B cell (primary cell): ENCODE data around the gene TXK. TPM values are rescaled to one million over a fixed set of nuclear protein-coding genes. Genes with fewer than 3 reads are reported as not detected.

Source experiments
- ATAC-seq: fragments of 200-7000 bp; cut with Tn5 transposase; one replicate; pipeline ENCODE4 v1.10.0; 2021; ENCODE audit warnings: low read depth, mild to moderate bottlenecking, moderate number of reproducible peaks, moderate library complexity
- CTCF ChIA-PET: fragments of 350-600 bp; sonication (Branson Sonifier 250); formaldehyde crosslinking; loops from one replicate; lab custom pipeline; 2021; ENCODE audit warnings: antibody characterized with exemption, inconsistent platforms; lab: Charles Lee
- POLR2A ChIA-PET: fragments of 350-600 bp; sonication (Branson Sonifier 250); formaldehyde crosslinking; loops from one replicate; lab custom pipeline; 2021; ENCODE audit warnings: antibody characterized with exemption; lab: Charles Lee
- DNase-seq: peaks from one replicate; pipeline ENCODE4 v3.0.0; 2013
- H2AFZ ChIP-seq: 2 replicates; pipeline ENCODE4 v1.6.1; 2012; ENCODE audit warnings: mild to moderate bottlenecking, low read depth, low read length; ENCODE audit not compliant: insufficient read depth, poor library complexity, severe bottlenecking
- H3K27ac ChIP-seq, 2 donors: 1 replicate in 1 of 2; 2 replicates in 1 of 2; pipeline ENCODE4 v1.5.1; 2012 to 2013; ENCODE audit warnings: low read length in 2 of 2, mild to moderate bottlenecking in 2 of 2, moderate library complexity in 1 of 2
- H3K27me3 ChIP-seq, 4 experiments: fragments of 200-600 bp in 1 of 4; sonication (generic) in 1 of 4; replicated peaks in 1 of 4; 1 replicate in 2 of 4; 2 replicates in 2 of 4; pipeline versions ENCODE4 v1.6.1 to v1.7.0; 2013 to 2016; ENCODE audit warnings: low read length in 3 of 4, mild to moderate bottlenecking in 2 of 4, mixed read lengths in 1 of 4, moderate library complexity in 1 of 4; ENCODE audit not compliant: insufficient read depth in 4 of 4, control insufficient read depth in 3 of 4; ENCODE audit errors: control extremely low read depth in 1 of 4
- H3K36me3 ChIP-seq, 2 experiments: replicated peaks in 1 of 2; 1 replicate in 1 of 2; 2 replicates in 1 of 2; pipeline versions ENCODE4 v1.6.1 to v1.7.1; 2013; ENCODE audit warnings: low read length in 1 of 2; ENCODE audit not compliant: insufficient read depth in 2 of 2, control insufficient read depth in 1 of 2; ENCODE audit errors: control extremely low read depth in 1 of 2, extremely low read depth in 1 of 2
- H3K4me1 ChIP-seq, 2 donors: fragments of 200-600 bp in 1 of 2; sonication (generic) in 1 of 2; 1 replicate in 1 of 2; 2 replicates in 1 of 2; pipeline versions ENCODE4 v1.5.1 to v1.6.1; 2013 to 2017; ENCODE audit warnings: low read length in 2 of 2; ENCODE audit not compliant: control insufficient read depth in 2 of 2, insufficient read depth in 2 of 2
- H3K4me2 ChIP-seq: replicated peaks from 2 replicates; pipeline ENCODE3; 2012; ENCODE audit warnings: mild to moderate bottlenecking, low read depth, low read length; ENCODE audit not compliant: poor library complexity, severe bottlenecking
- H3K4me3 ChIP-seq, 5 experiments: fragments of 200-600 bp in 1 of 5; sonication (generic) in 1 of 5; 1 replicate in 3 of 5; 2 replicates in 2 of 5; pipeline versions ENCODE4 v1.5.1 to v1.7.0; 2011 to 2016; ENCODE audit warnings: low read length in 4 of 5, mild to moderate bottlenecking in 4 of 5, low read depth in 2 of 5, control low read depth in 1 of 5, moderate library complexity in 1 of 5; ENCODE audit not compliant: insufficient read depth in 1 of 5; ENCODE audit errors: control extremely low read depth in 1 of 5, extremely low read depth in 1 of 5
- H3K79me2 ChIP-seq: fragments of 200-600 bp; sonication (generic); one replicate; pipeline ENCODE4 v1.6.0; 2016; ENCODE audit warnings: low read length; ENCODE audit not compliant: control insufficient read depth, insufficient read depth
- H3K9ac ChIP-seq: fragments of 200-600 bp; sonication (generic); 2 replicates; pipeline ENCODE4 v1.6.1; 2017; ENCODE audit warnings: mild to moderate bottlenecking, low read length, moderate library complexity
- H3K9me3 ChIP-seq, 3 donors: one replicate each; pipeline versions ENCODE4 v1.6.1 to v1.7.1; 2013; ENCODE audit warnings: low read length in 2 of 3; ENCODE audit not compliant: control insufficient read depth in 2 of 3, insufficient read depth in 1 of 3; ENCODE audit errors: control extremely low read depth in 1 of 3
- H4K20me1 ChIP-seq: 2 replicates; pipeline ENCODE4 v1.6.0; 2012; ENCODE audit warnings: mild to moderate bottlenecking, low read length; ENCODE audit not compliant: insufficient read depth, control insufficient read depth, poor library complexity, severe bottlenecking
- H3K27ac Mint-ChIP-seq: one replicate; pipeline ENCODE4 v1.8.0; 2021; ENCODE audit warnings: mixed read lengths
- H3K27me3 Mint-ChIP-seq: one replicate; pipeline ENCODE4 v1.8.0; 2021; ENCODE audit warnings: mixed read lengths
- H3K4me1 Mint-ChIP-seq: one replicate; pipeline ENCODE4 v1.8.0; 2021; ENCODE audit warnings: mixed read lengths
- H3K4me3 Mint-ChIP-seq: one replicate; pipeline ENCODE4 v1.8.0; 2021; ENCODE audit warnings: mixed read lengths
- H3K9me3 Mint-ChIP-seq: one replicate; pipeline ENCODE4 v1.8.0; 2022; ENCODE audit warnings: mixed read lengths; ENCODE audit not compliant: insufficient read depth
- EZH2 ChIP-seq: IDR thresholded peaks from 2 replicates; pipeline ENCODE4 v1.6.1; 2012; ENCODE audit warnings: borderline replicate concordance, low read depth, mild to moderate bottlenecking, moderate library complexity, low read length; ENCODE audit not compliant: insufficient read depth, poor library complexity, severe bottlenecking
- WGBS: methylation state at CpG from one replicate; pipeline ENCODE4 v1.1.5; 2013; ENCODE audit warnings: missing lambda C conversion rate; ENCODE audit not compliant: insufficient coverage; 5-methylcytosine and 5-hydroxymethylcytosine counted together
- intact Hi-C: fragments of 100-400 bp; cut with micrococcal nuclease; formaldehyde crosslinking; loops from one replicate; pipeline ENCODE4 v1.10.0; 2022
- polyA plus RNA-seq: library from polyadenylated mRNA; depleted of rRNA; stranded (reverse); fragments of >200 nt; gene quantifications from 2 replicates; pipeline ENCODE4 v1.2.3, GENCODE V29; 2012
- total RNA-seq, 2 donors: library from RNA; stranded (reverse); fragments of 120-200 nt in 1 of 2; gene quantifications; 1 replicate in 1 of 2; 2 replicates in 1 of 2; pipeline versions ENCODE4 v1.2.3 to v1.2.4, GENCODE V29; 2013 to 2022
- TF ChIP-seq, protein P1 (sequence below): fragments of 200-600 bp; IDR thresholded peaks from one replicate; pipeline ENCODE4 v1.8.0; 2022; ENCODE audit warnings: antibody characterized with exemption, mild to moderate bottlenecking

TXK gene
- total and polyA plus RNA-seq, 2 donors (not counting 1 experiment from before 2014, with no cell fraction given), result 0.79 to 1.1 TPM

DNA sequence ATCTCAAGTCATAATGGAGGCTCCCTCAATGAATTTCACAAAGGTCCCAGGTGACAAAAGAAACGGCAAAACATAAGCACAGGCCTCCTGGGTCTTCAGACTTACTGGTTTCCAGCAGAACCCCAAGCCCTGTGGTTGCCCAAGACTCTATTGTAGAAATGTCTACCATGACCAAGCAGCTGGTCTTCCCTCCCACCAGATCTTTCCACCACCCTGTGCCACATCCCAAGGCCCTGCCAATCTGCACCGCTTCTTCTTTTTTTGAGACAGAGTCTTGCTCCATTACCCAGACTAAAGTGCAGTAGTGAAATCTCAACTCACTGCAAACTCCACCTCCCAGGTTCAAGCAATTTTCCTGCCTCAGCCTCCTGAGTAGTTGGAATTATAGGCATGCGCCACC is 23.2 kb upstream of the TXK start:
- Mint-ChIP-seq H3K4me3 (no peak overlapping the region), H3K4me1 (no peaks in the 10 kb centered on the region), H3K27me3 (no peaks in the 10 kb centered on the region), H3K27ac (no peak overlapping the region), H3K9me3 (peaks cover 9% of the 10 kb centered on the region)
- Histone ChIP-seq H3K9ac (no peak overlapping the region), H3K9me3 (peaks cover 2 to 30% (median 3%) of the 10 kb centered on the region in 3 donors), H3K4me2 (no peak overlapping the region), H3K4me3 (no peak overlapping the region), H3K27me3 (no peaks in the 10 kb centered on the region), H2AFZ (no peak overlapping the region), H3K4me1 (no peaks in the 10 kb centered on the region), H3K27ac (no peak overlapping the region), H4K20me1 (no peaks in the 10 kb centered on the region), H3K79me2 (no peaks in the 10 kb centered on the region), H3K36me3 (peaks cover 6 to 40% of the 10 kb centered on the region in 2 experiments)
- intact Hi-C loops, result no loop called here
- DNase-seq, result no peak
- CTCF ChIA-PET, result interaction anchor here (0.5 kb wide), 1 partner anchor 92 kb away, joined by 3 read pairs; no protein-coding TSS in a partner anchor
- no peak for ATAC-seq
- POLR2A ChIA-PET, result no interaction called here
- WGBS, result 95% methylated on average over 2 of the region's 3 CpGs
- no peak for TF ChIP-seq EZH2
- TF ChIP-seq, protein P1, sequence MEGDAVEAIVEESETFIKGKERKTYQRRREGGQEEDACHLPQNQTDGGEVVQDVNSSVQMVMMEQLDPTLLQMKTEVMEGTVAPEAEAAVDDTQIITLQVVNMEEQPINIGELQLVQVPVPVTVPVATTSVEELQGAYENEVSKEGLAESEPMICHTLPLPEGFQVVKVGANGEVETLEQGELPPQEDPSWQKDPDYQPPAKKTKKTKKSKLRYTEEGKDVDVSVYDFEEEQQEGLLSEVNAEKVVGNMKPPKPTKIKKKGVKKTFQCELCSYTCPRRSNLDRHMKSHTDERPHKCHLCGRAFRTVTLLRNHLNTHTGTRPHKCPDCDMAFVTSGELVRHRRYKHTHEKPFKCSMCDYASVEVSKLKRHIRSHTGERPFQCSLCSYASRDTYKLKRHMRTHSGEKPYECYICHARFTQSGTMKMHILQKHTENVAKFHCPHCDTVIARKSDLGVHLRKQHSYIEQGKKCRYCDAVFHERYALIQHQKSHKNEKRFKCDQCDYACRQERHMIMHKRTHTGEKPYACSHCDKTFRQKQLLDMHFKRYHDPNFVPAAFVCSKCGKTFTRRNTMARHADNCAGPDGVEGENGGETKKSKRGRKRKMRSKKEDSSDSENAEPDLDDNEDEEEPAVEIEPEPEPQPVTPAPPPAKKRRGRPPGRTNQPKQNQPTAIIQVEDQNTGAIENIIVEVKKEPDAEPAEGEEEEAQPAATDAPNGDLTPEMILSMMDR, result no peak

DNA sequence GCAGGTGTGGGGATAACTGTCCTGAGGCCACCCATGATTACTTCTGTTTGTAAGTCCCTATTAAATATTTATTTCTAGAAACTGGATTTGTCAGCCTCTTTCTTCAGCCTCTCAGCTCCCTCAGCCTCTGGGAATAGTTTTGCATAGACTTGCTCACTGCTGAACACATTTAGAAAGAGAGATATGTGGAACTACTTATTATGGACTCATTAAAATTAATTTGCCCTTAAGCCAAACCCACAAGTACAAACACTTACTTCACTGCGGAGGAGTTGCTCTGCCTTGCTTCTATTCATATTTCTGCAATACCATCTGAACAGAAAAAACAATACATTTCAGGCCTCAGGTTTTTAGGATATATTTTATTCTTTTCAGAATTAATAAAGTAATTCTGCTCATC is 22.4 kb upstream of the TXK start:
- WGBS, result no CpG with 5 or more reads among the region's 1 CpG
- intact Hi-C loops, result no loop called here
- no peaks in the 10 kb centered on the region for H3K4me1 Mint-ChIP-seq

More for the DNA sequence above, 22.4 kb upstream of the TXK start:
- peaks cover 9% of the 10 kb centered on the region for H3K9me3 Mint-ChIP-seq
- ChIA-PET POLR2A (no interaction called here), CTCF (no interaction called here)
- H3K4me1 ChIP-seq, result no peaks in the 10 kb centered on the region
- H3K9ac ChIP-seq, result no peak overlapping the region
- no peaks in the 10 kb centered on the region for H3K79me2 ChIP-seq
- no peak overlapping the region for H3K27ac Mint-ChIP-seq
- peaks cover 6 to 40% of the 10 kb centered on the region in 2 experiments for H3K36me3 ChIP-seq
- H2AFZ ChIP-seq, result no peak overlapping the region
- H3K4me2 ChIP-seq, result no peak overlapping the region
- no peaks in the 10 kb centered on the region for H3K27me3 ChIP-seq
- no peak overlapping the region for H3K27ac ChIP-seq
- DNase-seq, result no peak
- no peaks in the 10 kb centered on the region for H4K20me1 ChIP-seq
- ATAC-seq, result no peak
- H3K4me3 ChIP-seq, result no peak overlapping the region
- peaks cover 2 to 30% (median 3%) of the 10 kb centered on the region in 3 donors for H3K9me3 ChIP-seq
- H3K27me3 Mint-ChIP-seq, result no peaks in the 10 kb centered on the region
- no peak overlapping the region for H3K4me3 Mint-ChIP-seq
- TF ChIP-seq, protein P1, result no peak
- no peak for TF ChIP-seq EZH2
